Left lung (tissue), 10 donors: ENCODE results near the gene FLCN. TPM values are rescaled to one million over a fixed set of nuclear protein-coding genes. Genes with fewer than 3 reads are reported as not detected.
"Not testable (repeated sequence)": the region's sequence is repeated elsewhere in the genome, so short reads cannot be mapped to it uniquely, and the experiment has no call there.

Experiments
- ATAC-seq: fragments of 200-7000 bp; cut with Tn5 transposase; one replicate; pipeline ENCODE4 v1.9.1; 2020; ENCODE audit warnings: moderate library complexity
- DNase-seq, 4 donors: peaks; one replicate each; pipeline ENCODE4 v3.0.0-alpha.2; 2013 to 2020
- H3K27ac ChIP-seq, 2 donors: fragments of 200-600 bp; sonication (generic) in 1 of 2; one replicate each; pipeline versions ENCODE4 v1.5.0 to v1.8.0; 2020 to 2021
- H3K27me3 ChIP-seq, 2 donors: fragments of 200-600 bp; sonication (generic) in 1 of 2; one replicate each; pipeline versions ENCODE4 v1.5.0 to v1.8.0; 2020 to 2021
- H3K36me3 ChIP-seq, 2 donors: fragments of 200-600 bp; sonication (generic) in 1 of 2; one replicate each; pipeline versions ENCODE4 v1.5.0 to v1.8.0; 2020 to 2021
- H3K4me1 ChIP-seq, 2 donors: fragments of 200-600 bp; one replicate each; pipeline ENCODE4 v1.8.0; 2021
- H3K4me3 ChIP-seq, 2 donors: fragments of 200-600 bp; sonication (generic) in 1 of 2; one replicate each; pipeline versions ENCODE4 v1.5.0 to v1.8.0; 2020 to 2021; ENCODE audit warnings: mild to moderate bottlenecking in 1 of 2
- H3K9me3 ChIP-seq, 2 donors: fragments of 200-600 bp; sonication (generic) in 1 of 2; one replicate each; pipeline versions ENCODE4 v1.5.0 to v1.8.0; 2020 to 2021
- intact Hi-C, 2 donors: fragments of 100-400 bp; cut with DNase I; formaldehyde crosslinking; loops; one replicate each; pipeline versions ENCODE4 v1.11.2 to v1.14.2; 2022
- polyA plus RNA-seq, 6 donors: library from polyadenylated mRNA; unstranded; fragments of 120-200 nt; gene quantifications; one replicate each; pipeline ENCODE4 v1.2.1, GENCODE V29; 2013; ENCODE audit not compliant: insufficient read length in 6 of 6
- total RNA-seq, 2 donors: library from RNA; stranded (reverse); fragmentation: NEBNext Ultra II Directional; extraction: Animal tissue kit (Norgen Biotek cat#: 25700); gene quantifications; one replicate each; pipeline ENCODE4 v1.2.1, GENCODE V29; 2021
- TF ChIP-seq, protein P1 (sequence below), 2 donors: fragments of 200-600 bp; sonication (generic) in 1 of 2; IDR thresholded peaks; one replicate each; pipeline versions ENCODE4 v1.5.0 to v1.8.0; 2021; ENCODE audit warnings: antibody characterized with exemption in 2 of 2
- donor health status: DM: no; HTN: yes; CAD: no.
- donor health status: DM: no; HTN: no; CAD: no.

FLCN gene
- total and polyA plus RNA-seq, 8 donors = 39.6 to 80.1 (median 50.8) TPM

DNA sequence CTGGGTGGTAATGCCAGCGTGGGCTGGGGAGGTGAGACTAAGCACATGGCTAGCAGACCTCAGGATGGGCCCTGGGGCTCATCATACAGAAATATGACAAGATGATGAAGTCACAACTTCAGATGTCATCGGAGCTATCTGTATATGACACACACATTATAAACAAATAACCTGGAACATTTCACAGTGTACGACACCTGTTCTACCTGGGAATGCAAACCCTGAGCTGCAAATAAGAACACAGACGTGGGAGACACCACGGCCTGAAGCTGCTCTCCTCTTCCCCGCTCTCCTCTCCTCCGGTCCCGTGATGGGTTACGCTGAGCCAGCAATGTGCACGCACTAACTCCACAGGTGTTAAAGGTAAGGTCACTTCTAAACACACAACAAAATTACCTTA, 35.7 kb downstream of the FLCN start:
- intact Hi-C loops = no loop called here

DNA sequence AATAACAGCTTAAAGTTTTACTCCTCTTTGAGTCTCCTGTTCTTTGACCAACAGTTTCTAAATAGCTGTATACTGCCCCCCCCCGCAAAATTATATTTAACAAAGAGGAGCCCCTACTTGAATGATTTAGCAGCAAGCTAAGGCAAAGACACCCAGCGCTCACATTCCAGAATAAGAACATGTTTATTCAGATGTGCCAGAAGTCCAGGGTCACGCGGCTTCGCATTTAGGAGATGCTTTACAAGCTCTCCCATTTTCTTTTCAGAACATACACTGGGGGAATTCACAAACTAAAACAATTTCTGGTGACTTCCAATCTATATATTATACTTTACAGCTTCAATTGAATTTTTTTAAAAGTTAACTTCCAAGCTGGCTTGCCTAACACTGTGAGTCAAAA, 36.1 kb downstream of the FLCN start:
- peaks cover 0 to 13% of the 10 kb centered on the region in 2 donors for H3K36me3 ChIP-seq
- no peak for ATAC-seq
- peak overlapping the region in 1 of 2 donors; percentile 4 for H3K27ac ChIP-seq
- no peak overlapping the region for H3K4me3 ChIP-seq
- no peaks in the 10 kb centered on the region for H3K27me3 ChIP-seq
- peaks cover 13 to 29% of the 10 kb centered on the region in 2 donors for H3K4me1 ChIP-seq
- intact Hi-C loops = no loop called here
- H3K9me3 ChIP-seq = no peaks in the 10 kb centered on the region
- TF ChIP-seq, protein P1, sequence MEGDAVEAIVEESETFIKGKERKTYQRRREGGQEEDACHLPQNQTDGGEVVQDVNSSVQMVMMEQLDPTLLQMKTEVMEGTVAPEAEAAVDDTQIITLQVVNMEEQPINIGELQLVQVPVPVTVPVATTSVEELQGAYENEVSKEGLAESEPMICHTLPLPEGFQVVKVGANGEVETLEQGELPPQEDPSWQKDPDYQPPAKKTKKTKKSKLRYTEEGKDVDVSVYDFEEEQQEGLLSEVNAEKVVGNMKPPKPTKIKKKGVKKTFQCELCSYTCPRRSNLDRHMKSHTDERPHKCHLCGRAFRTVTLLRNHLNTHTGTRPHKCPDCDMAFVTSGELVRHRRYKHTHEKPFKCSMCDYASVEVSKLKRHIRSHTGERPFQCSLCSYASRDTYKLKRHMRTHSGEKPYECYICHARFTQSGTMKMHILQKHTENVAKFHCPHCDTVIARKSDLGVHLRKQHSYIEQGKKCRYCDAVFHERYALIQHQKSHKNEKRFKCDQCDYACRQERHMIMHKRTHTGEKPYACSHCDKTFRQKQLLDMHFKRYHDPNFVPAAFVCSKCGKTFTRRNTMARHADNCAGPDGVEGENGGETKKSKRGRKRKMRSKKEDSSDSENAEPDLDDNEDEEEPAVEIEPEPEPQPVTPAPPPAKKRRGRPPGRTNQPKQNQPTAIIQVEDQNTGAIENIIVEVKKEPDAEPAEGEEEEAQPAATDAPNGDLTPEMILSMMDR (IDR thresholded peaks at IDR 0.05) = no peak
- DNase-seq = peak in 2 of 4 donors; percentile 46

More for the DNA sequence above, 35.7 kb downstream of the FLCN start:
- peaks cover 0 to 13% of the 10 kb centered on the region in 2 donors for H3K36me3 ChIP-seq
- H3K27ac ChIP-seq = no peak overlapping the region
- H3K4me3 ChIP-seq = no peak overlapping the region
- H3K9me3 ChIP-seq = no peaks in the 10 kb centered on the region
- peaks cover 14 to 34% of the 10 kb centered on the region in 2 donors for H3K4me1 ChIP-seq
- H3K27me3 ChIP-seq = no peaks in the 10 kb centered on the region
- ATAC-seq (no peak), DNase-seq (peak in 1 of 4 donors; percentile 32)
- TF ChIP-seq, protein P1 (IDR thresholded peaks at IDR 0.05) = no peak

DNA sequence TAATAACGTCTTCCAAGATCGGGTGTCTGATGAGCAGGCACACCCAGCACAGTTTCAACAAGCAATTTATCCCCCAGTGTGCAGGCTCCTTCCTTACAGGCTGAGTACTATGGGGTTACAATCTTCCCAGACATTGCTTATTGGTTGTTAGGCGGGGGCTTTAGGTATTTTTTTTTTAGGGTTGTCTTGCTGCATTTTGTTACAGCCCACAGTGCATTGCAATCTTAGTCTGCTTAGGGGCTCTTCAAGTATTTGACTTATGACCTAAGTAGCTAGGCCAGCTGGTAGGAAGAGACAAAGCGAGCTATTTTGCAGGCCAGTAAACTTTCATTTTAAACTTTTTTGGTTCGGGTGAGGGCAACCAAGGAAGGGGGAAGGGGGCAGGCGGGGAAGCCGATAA, 36.7 kb downstream of the FLCN start:
- H3K27ac ChIP-seq = peak overlapping the region in 1 of 2 donors; percentile 4

DNA sequence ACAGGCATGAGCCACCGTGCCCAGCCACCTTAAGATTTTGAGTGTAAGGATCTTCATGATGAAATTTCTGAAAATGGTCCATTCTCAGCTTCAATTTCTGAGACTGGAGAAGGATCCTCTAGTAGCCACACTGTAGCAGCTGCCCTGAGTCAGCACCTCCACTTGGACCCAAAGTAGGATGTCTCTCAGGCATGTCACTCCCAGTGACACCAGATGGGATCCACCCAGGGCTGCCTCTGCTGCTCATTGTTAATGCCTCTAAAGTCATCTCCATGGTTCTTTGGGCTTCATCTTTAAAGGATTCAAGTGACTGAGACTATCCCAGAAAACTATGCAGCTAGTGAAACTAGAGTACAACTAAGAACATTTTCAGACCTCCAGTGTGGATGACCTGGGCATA, 38.7 kb downstream of the FLCN start:
- DNase-seq (no peak), ATAC-seq (no peak)
- no peaks in the 10 kb centered on the region for H3K9me3 ChIP-seq
- TF ChIP-seq, protein P1 (IDR thresholded peaks at IDR 0.05) = no peak
- H3K36me3 ChIP-seq = peaks cover 0 to 13% of the 10 kb centered on the region in 2 donors
- peaks cover 0 to 4% of the 10 kb centered on the region in 2 donors for H3K4me1 ChIP-seq
- intact Hi-C loops = no loop called here
- no peaks in the 10 kb centered on the region for H3K27me3 ChIP-seq
- H3K27ac ChIP-seq = no peak overlapping the region
- H3K4me3 ChIP-seq = no peak overlapping the region

More for the DNA sequence above, 36.7 kb downstream of the FLCN start:
- H3K4me3 ChIP-seq = no peak overlapping the region
- DNase-seq (no peak), ATAC-seq (no peak)
- intact Hi-C loops = no loop called here
- H3K36me3 ChIP-seq = peaks cover 0 to 13% of the 10 kb centered on the region in 2 donors
- peaks cover 8 to 24% of the 10 kb centered on the region in 2 donors for H3K4me1 ChIP-seq
- H3K9me3 ChIP-seq = no peaks in the 10 kb centered on the region
- H3K27me3 ChIP-seq = no peaks in the 10 kb centered on the region
- TF ChIP-seq, protein P1 (IDR thresholded peaks at IDR 0.05) = no peak

DNA sequence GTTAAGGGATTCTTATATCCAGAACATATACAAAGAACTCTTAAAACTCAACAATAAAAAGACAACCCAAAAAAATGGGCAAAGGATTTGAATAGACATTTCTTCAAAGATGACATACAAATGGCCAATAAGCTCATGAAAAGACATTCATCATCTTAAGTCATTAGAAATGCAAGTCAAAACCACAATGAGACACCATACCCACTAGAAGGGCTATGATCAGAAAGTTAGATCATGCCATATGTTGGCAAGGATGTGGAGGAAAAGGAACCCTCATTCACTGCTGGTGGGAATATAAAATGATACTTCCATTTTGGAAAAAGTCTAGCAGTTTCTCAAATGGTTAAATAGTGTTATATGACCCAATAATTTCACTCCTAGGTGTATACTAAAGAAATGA, 40.2 kb downstream of the FLCN start:
- no peak overlapping the region for H3K4me3 ChIP-seq
- H3K27me3 ChIP-seq = no peaks in the 10 kb centered on the region
- intact Hi-C loops = no loop called here
- H3K9me3 ChIP-seq = no peaks in the 10 kb centered on the region
- peaks cover 2 to 7% of the 10 kb centered on the region in 2 donors for H3K4me1 ChIP-seq
- DNase-seq = no peak
- TF ChIP-seq, protein P1 (IDR thresholded peaks at IDR 0.05) = no peak
- no peak overlapping the region for H3K27ac ChIP-seq
- ATAC-seq = no peak
- H3K36me3 ChIP-seq = peaks cover 0 to 4% of the 10 kb centered on the region in 2 donors

DNA sequence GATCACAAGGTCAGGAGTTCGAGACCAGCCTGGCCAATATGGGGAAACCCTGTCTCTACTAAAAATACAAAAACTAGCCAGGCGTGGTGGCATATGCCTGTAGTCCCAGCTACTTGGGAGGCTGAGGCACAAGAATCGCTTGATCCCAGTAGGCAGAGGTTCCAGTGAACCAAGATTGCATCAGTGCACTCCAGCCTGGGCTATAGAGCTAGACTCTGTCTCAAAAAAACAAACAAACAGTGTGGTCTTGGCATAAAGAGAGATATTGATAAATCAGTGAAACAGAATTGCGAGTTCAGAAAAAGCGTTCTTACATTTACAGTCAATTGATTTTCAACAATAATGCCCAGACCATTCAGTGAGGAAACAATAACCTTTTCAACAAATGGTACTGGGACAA, 41.5 kb downstream of the FLCN start:
- H3K9me3 ChIP-seq, intact Hi-C loops, DNase-seq, H3K4me3 ChIP-seq, H3K36me3 ChIP-seq, H3K27ac ChIP-seq, ATAC-seq, H3K27me3 ChIP-seq: not testable (repeated sequence)
- peaks cover 6 to 13% of the 10 kb centered on the region in 2 donors for H3K4me1 ChIP-seq
